ENCODE data around the gene ACP4.
"Not testable (repeated sequence)": the region's sequence is repeated elsewhere in the genome, so short reads cannot be mapped to it uniquely, and the experiment has no call there.

The ACP4 gene

GRCh38 chr19:50776131-50776530 lies 14.1 kb upstream of the ACP4 start:
- DNase-seq (ENCODE audit: low spot score), result no peak

- no peak for DNase-seq (ENCODE audit: low spot score)
Measured at GRCh38 chr19:50777261-50777660, 13.0 kb upstream of the ACP4 start.

GRCh38 chr19:50777830-50778303 lies 12.3 kb upstream of the ACP4 start:
- DNase-seq (ENCODE audit: low spot score), result no peak

DNA sequence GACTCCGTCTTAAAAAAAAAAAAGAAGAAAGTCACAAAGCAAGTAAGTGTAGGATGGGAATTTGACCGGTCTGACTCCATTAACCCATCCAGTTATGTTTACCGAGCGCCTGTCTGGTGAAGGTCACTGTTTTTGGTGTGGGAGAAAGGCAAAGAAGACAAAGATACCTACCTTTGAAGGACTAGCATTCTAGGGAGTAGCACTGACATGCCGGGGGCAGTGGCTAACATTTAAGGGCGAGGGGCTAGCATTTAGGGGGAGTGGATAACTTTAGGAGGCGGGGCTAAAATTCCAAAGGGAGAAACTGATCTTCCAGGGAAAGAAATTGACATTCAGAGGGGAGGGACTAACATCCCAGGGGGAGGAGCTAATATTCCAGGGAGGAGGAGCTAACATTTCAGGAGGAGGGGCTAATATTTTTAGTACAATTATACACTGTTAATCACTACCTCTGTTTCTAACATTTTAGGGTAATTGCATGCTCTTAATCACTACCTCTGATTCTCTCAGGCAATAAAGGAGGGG lies 11.2 kb upstream of the ACP4 start:
- no peak for DNase-seq (ENCODE audit: low spot score)

GRCh38 chr19:50779504-50780457 lies 10.4 kb upstream of the ACP4 start:
- no peak for DNase-seq (ENCODE audit: low spot score)

DNA sequence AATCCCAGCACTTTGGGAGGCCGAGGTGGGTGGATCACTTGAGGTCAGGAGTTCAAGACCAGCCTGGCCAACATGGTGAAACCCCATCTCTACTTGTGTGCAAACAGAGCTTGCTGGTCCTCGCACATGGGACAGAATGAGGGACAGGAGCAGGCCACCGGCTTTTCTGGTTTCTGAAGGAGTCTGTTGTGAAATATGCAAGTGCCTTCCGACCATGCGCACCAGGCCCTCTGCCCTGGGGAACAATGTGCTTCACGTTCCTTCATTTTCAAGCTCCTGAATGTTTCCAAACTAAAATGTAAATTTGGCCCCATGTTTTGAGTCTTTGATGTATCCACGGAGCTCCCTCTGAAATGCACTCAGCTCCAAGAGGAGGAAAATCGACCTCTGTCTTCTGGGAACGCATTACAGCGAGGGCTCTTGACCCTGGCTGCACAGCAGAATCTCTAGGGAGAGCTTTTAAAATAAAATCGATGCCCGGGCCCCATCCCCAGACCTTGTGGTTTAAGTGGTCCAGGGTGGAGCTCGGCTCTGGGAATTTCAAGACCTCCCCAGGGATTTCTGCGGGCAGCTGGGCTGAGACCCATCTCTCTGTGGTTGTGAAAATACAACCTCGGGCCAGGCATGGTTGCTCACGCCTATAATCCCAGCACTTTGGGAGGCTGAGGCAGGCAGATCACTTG lies 9.3 kb upstream of the ACP4 start:
- no peak for DNase-seq (ENCODE audit: low spot score)

- DNase-seq (ENCODE audit: low spot score), result not testable (repeated sequence)
Measured at GRCh38 chr19:50783848-50784152, 6.4 kb upstream of the ACP4 start.

GRCh38 chr19:50784710-50785109 lies 5.5 kb upstream of the ACP4 start:
- DNase-seq (ENCODE audit: low spot score), result no peak

DNA sequence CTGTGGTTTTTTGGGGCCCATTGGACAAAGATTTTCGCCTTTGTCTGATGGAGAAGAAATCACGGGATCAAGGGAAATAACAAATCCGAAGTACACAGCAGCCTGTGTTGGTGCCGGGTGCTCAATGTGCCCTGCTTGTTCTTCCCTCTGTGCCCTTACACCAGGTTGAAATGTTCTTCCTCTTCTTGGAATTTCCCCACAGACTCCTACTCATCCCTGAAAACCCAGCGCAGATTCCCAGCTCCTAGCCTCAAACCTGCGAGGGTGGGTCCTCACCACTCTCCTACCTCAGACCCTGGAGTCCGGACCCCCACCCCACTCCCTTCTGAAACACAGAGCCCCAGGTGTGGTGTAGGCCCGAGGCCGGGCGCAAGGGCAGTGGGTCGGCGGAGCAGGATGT lies 4.9 kb upstream of the ACP4 start:
- no peak for DNase-seq (ENCODE audit: low spot score)

- DNase-seq (ENCODE audit: low spot score), result no peak
Measured at GRCh38 chr19:50790922-50791467, 780 bp downstream of the ACP4 start.

- DNase-seq (ENCODE audit: low spot score), result no peak
Measured at GRCh38 chr19:50791594-50792271, 1.5 kb downstream of the ACP4 start.

DNA sequence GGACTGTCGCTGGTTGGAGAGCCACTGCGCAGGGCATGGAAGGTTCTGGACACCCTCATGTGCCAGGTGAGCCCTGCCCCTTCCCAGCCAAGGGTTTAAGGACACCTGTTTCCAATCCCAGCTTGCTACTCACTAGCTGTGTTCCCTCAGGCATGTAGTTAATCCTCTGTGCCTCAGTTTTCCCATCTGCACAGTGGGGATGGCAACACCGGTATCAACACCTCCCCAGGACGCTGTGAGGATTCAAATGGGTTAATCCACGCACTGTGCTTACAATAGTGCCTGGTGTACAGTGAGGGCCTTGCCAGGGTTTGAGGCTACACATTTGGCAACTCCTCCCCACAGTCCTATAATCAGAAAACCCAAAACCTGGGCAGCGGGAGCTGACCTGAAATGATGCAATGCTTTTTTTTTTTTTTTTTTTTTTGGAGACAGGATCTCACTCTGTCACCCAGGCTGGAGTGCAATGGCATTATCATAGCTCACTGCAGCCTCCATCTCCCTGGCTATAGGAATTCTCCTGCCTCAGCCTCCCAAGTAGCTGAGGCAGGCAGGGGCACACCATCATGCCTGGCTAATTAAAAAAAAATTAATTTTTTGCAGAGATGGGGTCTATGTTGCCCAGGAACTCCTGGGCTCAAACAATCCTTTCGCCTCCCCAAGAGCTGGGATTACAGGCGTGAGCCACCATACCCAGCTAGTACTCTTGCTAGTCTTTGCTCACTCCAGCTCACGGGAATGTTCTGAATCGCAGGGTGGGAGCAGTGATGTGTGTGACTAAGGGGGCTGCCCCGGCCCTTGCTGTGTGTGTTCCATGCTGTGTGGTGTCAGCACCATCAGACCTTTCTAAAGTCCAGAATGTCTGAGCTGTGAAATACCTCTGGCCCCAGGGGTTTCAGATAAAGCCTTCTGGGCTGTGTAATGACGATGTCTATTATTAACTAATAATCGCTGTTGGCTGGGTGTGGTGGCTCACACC lies 2.3 kb downstream of the ACP4 start:
- no peak for DNase-seq (ENCODE audit: low spot score)

- no peak for DNase-seq (ENCODE audit: low spot score)
Measured at GRCh38 chr19:50793558-50794065, 3.4 kb downstream of the ACP4 start.

DNA sequence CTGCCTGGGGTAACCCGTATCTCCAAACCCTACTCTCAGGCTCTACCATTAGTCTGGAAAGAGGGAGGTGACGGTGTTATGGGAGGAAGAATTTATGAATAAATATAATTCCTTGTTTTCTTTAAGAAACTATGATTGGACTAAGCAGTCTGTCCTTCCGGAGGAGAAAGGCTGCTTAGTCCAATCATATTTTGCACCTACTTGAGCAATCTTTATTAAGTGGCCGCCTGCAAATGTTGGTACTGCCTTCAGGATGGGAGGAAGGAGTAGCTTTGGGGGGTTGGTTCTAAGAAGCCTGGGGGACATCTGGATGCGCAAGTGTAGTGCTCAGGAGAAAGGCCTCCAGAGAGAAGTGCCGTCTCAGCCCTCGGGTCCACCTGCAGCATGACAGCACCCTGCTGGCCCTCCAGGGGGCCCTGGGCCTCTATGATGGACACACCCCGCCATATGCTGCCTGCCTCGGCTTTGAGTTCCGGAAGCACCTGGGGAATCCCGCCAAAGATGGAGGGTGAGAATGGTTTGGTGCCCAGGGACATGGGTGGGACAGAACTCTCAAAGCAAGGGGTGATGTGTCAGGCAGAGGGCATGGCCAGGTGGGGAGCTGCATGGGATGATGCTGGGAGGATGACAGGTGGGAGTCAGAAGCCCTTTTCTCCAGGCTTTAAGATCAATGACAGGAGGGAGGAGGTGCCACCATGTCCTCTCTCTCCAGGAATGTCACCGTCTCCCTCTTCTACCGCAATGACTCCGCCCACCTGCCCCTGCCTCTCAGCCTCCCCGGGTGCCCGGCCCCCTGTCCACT lies 4.1 kb downstream of the ACP4 start:
- no peak for DNase-seq (ENCODE audit: low spot score)

DNA sequence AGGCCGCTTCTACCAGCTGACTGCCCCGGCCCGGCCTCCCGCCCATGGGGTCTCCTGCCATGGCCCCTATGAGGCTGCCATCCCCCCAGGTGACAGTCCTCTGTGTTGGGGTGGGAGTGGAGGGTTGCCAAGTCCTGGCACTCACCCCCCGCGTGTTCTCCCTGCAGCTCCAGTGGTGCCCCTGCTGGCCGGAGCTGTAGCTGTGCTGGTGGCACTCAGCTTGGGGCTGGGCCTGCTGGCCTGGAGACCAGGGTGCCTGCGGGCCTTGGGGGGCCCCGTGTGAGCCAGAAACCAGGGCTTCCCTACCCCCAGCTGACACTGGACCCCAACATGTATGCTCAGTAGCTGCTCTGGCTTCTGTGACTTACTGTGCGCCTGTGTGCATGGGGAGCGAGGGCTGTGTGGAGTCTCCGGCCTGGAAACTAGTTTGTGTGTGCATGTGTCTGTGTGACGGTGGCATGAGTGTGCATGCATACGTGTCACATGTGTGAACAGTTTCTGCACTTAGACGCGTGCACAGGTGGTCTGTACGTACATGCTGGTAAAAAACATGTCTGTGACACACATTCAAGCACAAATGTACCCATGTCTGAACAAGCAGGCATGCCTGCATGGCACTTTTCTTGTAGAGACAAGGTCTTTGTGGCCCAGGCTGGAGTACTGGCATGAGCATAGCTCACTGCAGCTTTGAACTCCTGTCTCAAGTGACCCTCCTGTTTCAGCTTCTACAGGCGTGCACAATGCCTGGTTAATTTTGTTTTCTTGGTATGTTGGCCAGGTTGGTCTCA lies 4.9 kb downstream of the ACP4 start:
- DNase-seq (ENCODE audit: low spot score), result no peak

- DNase-seq (ENCODE audit: low spot score), result no peak
Measured at GRCh38 chr19:50795664-50796073, 5.5 kb downstream of the ACP4 start.

DNA sequence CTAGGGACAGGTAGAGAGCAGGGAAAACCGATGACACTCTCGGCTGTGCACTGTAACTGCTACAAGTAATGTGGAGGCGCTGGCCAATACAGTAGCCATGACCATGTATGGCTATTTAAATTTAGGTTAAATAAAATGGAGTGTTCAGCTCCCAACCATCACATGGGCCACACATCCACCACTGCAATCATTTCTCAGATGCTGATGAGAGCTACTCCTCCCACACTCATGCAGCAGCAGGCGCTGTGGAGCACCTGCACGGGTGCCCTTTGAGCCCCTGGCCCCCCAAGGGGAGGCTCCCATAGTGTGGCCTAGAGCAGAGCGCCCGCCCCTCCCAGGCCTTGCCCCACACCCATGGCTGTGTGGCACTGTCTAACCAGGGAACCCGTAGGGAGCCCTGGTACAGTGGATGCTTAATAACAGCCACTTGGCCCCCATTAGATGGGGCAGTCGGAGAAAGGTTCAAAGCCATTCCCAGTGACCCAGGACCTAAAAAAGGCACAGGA lies 6.0 kb downstream of the ACP4 start:
- no peak for DNase-seq (ENCODE audit: low spot score)

DNA sequence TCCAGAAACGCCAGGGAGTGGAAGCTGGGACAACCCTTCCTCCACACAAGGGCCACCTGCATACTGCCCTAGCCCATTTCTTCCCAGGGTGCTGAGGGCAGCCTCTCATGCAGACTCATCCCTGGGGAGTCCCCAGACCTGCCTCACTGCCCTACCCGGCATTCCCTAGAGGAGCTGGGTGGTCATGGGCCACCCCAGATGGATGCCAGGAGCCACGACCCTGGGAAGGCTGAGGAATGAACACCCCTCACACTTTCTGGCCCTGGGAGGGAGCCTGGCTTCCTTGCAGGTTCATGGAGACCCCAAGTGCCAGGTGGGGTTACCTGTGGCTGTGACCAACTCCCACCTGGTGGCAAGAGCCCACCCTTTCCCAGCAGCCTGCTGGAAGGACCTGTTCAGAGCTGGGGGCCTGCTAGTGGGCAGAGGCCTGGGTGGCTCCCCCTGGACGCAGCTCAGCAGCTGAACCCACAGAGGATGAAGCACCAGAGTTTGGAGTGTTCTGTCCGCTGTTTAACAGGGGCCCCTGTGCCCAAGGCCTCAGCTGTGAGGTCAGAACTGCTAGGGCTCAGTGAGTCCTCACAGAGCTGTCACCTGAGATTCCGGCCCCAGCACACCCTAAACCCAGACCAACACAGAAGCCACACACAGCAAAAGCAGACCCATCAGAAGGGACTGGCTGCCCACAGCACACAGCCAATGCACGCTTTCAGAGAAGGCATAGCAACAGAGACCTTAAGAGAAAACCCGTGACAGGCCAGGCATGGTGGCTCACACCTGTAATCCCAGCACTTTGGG lies 6.6 kb downstream of the ACP4 start:
- DNase-seq (ENCODE audit: low spot score), result no peak

Data from hematopoietic multipotent progenitor cell treated with erythropoietin and hydrocortisone succinate and interleukin-3 and kit ligand, for 15 days (in vitro differentiated cells).